Liver (tissue), 9 donors: ENCODE measurements around the gene STRN. TPM values are rescaled to one million over a fixed set of nuclear protein-coding genes. Genes with fewer than 3 reads are reported as not detected.

Source experiments
- DNase-seq: peaks from one replicate; pipeline ENCODE4 v3.0.0-alpha.2; 2017; ENCODE audit warnings: low spot score
- H3K27ac ChIP-seq, 2 donors: one replicate each; pipeline ENCODE4 v1.7.0; 2013; ENCODE audit warnings: inconsistent platforms in 2 of 2, low read length in 2 of 2, control low read depth in 1 of 2, low read depth in 1 of 2, mild to moderate bottlenecking in 1 of 2
- H3K27me3 ChIP-seq, 4 donors: one replicate each; pipeline versions ENCODE4 v1.6.1 to v1.7.0; 2013; ENCODE audit warnings: low read length in 3 of 4, inconsistent platforms in 1 of 4, mild to moderate bottlenecking in 1 of 4, moderate library complexity in 1 of 4; ENCODE audit not compliant: control insufficient read depth in 4 of 4, insufficient read depth in 4 of 4
- H3K36me3 ChIP-seq, 4 donors: one replicate each; pipeline versions ENCODE4 v1.6.1 to v1.7.0; 2013; ENCODE audit warnings: low read length in 3 of 4, mild to moderate bottlenecking in 3 of 4, low read depth in 1 of 4, moderate library complexity in 1 of 4; ENCODE audit not compliant: control insufficient read depth in 4 of 4, insufficient read depth in 3 of 4
- H3K4me1 ChIP-seq, 4 donors: one replicate each; pipeline versions ENCODE4 v1.6.1 to v1.7.0; 2013; ENCODE audit warnings: low read length in 3 of 4, mild to moderate bottlenecking in 3 of 4, moderate library complexity in 1 of 4; ENCODE audit not compliant: control insufficient read depth in 4 of 4, insufficient read depth in 4 of 4
- H3K4me3 ChIP-seq, 3 donors: one replicate each; pipeline versions ENCODE4 v1.6.1 to v1.7.0; 2013; ENCODE audit warnings: low read length in 3 of 3, control low read depth in 1 of 3, low read depth in 1 of 3, mild to moderate bottlenecking in 1 of 3
- H3K9ac ChIP-seq, 2 donors: one replicate each; pipeline ENCODE4 v1.7.0; 2013; ENCODE audit warnings: low read length in 2 of 2, mild to moderate bottlenecking in 2 of 2, moderate library complexity in 2 of 2, control low read depth in 1 of 2, low read depth in 1 of 2
- H3K9me3 ChIP-seq, 4 donors: one replicate each; pipeline versions ENCODE4 v1.6.1 to v1.7.0; 2013; ENCODE audit warnings: low read length in 3 of 4; ENCODE audit not compliant: control insufficient read depth in 4 of 4
- NR2F2 ChIP-seq: IDR thresholded peaks from 2 replicates; pipeline ENCODE4 v1.6.1; 2016; ENCODE audit warnings: antibody characterized with exemption
- RAD21 ChIP-seq, 2 donors: IDR thresholded peaks; 2 replicates each; pipeline ENCODE4 v1.6.1; 2016; ENCODE audit warnings: antibody characterized with exemption in 2 of 2, mild to moderate bottlenecking in 2 of 2
- RXRA ChIP-seq, 2 donors: IDR thresholded peaks; 2 replicates each; pipeline ENCODE4 v1.6.1; 2017 to 2018; ENCODE audit warnings: antibody characterized with exemption in 2 of 2, mild to moderate bottlenecking in 1 of 2
- WGBS: extraction: QIAGEN DNeasy Blood & Tissue Kit; methylation state at CpG from one replicate; pipeline ENCODE4 v1.1.7; 2013; 5-methylcytosine and 5-hydroxymethylcytosine counted together
- polyA plus RNA-seq, 2 donors: library from polyadenylated mRNA; stranded (reverse) in 1 of 2; unstranded in 1 of 2; fragments of 200-250 nt in 1 of 2; fragments of >200 nt in 1 of 2; fragmentation: Nextera tagmentation in 1 of 2; extraction: Ambion mirVana in 1 of 2; gene quantifications; one replicate each; pipeline versions ENCODE4 v1.2.1 to v1.2.3, GENCODE V29; 2013 to 2015
- total RNA-seq, 2 donors: library from RNA; depleted of rRNA; stranded (reverse); fragments of >200 nt; gene quantifications; one replicate each; pipeline ENCODE4 v1.2.3, GENCODE V29; 2014
- TF ChIP-seq, protein P1 (sequence below): IDR thresholded peaks from 2 replicates; pipeline ENCODE4 v1.6.1; 2016; ENCODE audit warnings: antibody characterized with exemption, mild to moderate bottlenecking
- TF ChIP-seq, protein P2 (sequence below): fragments of 150-350 bp; IDR thresholded peaks from 2 replicates; pipeline ENCODE4 v1.5.1; 2017; ENCODE audit warnings: improper control_type of control experiment, low read depth, low read length; ENCODE audit not compliant: missing input control
- TF ChIP-seq, protein P3 (sequence below): IDR thresholded peaks from 2 replicates; pipeline ENCODE4 v1.6.1; 2016; ENCODE audit warnings: antibody characterized with exemption
- TF ChIP-seq, protein P4 (sequence below): IDR thresholded peaks from 2 replicates; pipeline ENCODE4 v1.6.1; 2016; ENCODE audit warnings: antibody characterized with exemption
- donor health status: healthy.
- donor health status: healthy.
- donor health status: healthy.
- donor health status: healthy.
- donor health status: healthy.

Gene STRN
- total and polyA plus RNA-seq, 4 donors: 2.5 to 11.9 (median 5.6) TPM

DNA sequence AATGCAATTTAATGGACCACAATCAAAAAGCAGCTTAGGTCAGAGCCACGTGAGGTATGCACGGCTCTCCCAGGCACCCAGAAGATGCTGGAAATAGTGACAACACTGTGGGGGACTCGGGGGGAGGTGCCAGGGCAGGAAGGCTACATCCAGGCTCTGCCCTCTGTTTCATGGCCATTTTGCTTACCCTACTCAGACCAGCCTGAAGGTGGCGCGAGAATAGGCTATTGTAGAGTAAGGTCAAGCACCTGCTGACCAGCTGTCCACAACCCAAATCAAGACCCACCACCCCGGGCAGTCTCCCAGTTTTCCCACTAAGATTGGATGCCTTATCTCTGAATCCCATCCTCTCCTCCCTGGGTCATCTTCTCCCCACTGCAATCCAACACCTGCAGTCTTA lies 154.1 kb downstream of the STRN start:
- WGBS: 48% methylated on average over 6 of the region's 6 CpGs
- Histone ChIP-seq H3K9ac (no peak overlapping the region), H3K36me3 (no peaks in the 10 kb centered on the region), H3K27ac (no peak overlapping the region), H3K4me3 (no peak overlapping the region), H3K27me3 (no peaks in the 10 kb centered on the region), H3K4me1 (no peaks in the 10 kb centered on the region), H3K9me3 (no peaks in the 10 kb centered on the region)
- no peak for DNase-seq
- TF ChIP-seq, protein P1, sequence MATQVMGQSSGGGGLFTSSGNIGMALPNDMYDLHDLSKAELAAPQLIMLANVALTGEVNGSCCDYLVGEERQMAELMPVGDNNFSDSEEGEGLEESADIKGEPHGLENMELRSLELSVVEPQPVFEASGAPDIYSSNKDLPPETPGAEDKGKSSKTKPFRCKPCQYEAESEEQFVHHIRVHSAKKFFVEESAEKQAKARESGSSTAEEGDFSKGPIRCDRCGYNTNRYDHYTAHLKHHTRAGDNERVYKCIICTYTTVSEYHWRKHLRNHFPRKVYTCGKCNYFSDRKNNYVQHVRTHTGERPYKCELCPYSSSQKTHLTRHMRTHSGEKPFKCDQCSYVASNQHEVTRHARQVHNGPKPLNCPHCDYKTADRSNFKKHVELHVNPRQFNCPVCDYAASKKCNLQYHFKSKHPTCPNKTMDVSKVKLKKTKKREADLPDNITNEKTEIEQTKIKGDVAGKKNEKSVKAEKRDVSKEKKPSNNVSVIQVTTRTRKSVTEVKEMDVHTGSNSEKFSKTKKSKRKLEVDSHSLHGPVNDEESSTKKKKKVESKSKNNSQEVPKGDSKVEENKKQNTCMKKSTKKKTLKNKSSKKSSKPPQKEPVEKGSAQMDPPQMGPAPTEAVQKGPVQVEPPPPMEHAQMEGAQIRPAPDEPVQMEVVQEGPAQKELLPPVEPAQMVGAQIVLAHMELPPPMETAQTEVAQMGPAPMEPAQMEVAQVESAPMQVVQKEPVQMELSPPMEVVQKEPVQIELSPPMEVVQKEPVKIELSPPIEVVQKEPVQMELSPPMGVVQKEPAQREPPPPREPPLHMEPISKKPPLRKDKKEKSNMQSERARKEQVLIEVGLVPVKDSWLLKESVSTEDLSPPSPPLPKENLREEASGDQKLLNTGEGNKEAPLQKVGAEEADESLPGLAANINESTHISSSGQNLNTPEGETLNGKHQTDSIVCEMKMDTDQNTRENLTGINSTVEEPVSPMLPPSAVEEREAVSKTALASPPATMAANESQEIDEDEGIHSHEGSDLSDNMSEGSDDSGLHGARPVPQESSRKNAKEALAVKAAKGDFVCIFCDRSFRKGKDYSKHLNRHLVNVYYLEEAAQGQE: no peak
- TF ChIP-seq RAD21 (IDR thresholded peaks at IDR 0.05): peak; percentile 56 to 67
- TF ChIP-seq RXRA (IDR thresholded peaks at IDR 0.05): no peak
- no peak for TF ChIP-seq NR2F2
- TF ChIP-seq, protein P2, sequence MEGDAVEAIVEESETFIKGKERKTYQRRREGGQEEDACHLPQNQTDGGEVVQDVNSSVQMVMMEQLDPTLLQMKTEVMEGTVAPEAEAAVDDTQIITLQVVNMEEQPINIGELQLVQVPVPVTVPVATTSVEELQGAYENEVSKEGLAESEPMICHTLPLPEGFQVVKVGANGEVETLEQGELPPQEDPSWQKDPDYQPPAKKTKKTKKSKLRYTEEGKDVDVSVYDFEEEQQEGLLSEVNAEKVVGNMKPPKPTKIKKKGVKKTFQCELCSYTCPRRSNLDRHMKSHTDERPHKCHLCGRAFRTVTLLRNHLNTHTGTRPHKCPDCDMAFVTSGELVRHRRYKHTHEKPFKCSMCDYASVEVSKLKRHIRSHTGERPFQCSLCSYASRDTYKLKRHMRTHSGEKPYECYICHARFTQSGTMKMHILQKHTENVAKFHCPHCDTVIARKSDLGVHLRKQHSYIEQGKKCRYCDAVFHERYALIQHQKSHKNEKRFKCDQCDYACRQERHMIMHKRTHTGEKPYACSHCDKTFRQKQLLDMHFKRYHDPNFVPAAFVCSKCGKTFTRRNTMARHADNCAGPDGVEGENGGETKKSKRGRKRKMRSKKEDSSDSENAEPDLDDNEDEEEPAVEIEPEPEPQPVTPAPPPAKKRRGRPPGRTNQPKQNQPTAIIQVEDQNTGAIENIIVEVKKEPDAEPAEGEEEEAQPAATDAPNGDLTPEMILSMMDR: peak; percentile 29
- TF ChIP-seq, protein P3, sequence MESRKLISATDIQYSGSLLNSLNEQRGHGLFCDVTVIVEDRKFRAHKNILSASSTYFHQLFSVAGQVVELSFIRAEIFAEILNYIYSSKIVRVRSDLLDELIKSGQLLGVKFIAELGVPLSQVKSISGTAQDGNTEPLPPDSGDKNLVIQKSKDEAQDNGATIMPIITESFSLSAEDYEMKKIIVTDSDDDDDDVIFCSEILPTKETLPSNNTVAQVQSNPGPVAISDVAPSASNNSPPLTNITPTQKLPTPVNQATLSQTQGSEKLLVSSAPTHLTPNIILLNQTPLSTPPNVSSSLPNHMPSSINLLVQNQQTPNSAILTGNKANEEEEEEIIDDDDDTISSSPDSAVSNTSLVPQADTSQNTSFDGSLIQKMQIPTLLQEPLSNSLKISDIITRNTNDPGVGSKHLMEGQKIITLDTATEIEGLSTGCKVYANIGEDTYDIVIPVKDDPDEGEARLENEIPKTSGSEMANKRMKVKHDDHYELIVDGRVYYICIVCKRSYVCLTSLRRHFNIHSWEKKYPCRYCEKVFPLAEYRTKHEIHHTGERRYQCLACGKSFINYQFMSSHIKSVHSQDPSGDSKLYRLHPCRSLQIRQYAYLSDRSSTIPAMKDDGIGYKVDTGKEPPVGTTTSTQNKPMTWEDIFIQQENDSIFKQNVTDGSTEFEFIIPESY: no peak

DNA sequence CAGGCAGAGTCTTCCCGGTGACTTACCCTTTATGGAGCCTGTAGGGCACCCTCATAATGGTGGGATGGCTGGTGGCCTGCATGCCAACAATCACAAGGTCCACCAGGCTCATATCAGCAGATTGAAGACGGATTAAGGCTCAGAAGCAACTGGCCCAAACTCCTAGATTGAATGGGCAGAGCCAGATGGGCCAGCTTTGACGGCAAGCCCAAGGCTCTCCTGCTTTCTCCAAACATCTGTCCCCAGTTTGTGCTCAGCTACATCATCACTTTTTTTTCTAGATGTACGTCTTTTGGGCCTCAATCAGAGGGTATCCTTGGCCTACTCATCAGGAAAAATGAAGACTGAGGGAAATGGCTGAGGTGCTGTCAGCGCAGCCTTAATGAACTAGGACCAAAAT lies 155.3 kb downstream of the STRN start:
- 96% methylated on average over 5 of the region's 5 CpGs for WGBS
- no peak overlapping the region for H3K4me3 ChIP-seq
- no peaks in the 10 kb centered on the region for H3K36me3 ChIP-seq
- no peaks in the 10 kb centered on the region for H3K27me3 ChIP-seq
- H3K27ac ChIP-seq: no peak overlapping the region
- H3K9me3 ChIP-seq: no peaks in the 10 kb centered on the region
- TF ChIP-seq RXRA (IDR thresholded peaks at IDR 0.05) (no peak), RAD21 (IDR thresholded peaks at IDR 0.05) (no peak)
- TF ChIP-seq, protein P1: no peak
- TF ChIP-seq, protein P4, sequence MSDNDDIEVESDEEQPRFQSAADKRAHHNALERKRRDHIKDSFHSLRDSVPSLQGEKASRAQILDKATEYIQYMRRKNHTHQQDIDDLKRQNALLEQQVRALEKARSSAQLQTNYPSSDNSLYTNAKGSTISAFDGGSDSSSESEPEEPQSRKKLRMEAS: no peak
- DNase-seq: no peak
- H3K4me1 ChIP-seq: no peaks in the 10 kb centered on the region
- no peak overlapping the region for H3K9ac ChIP-seq
